Fibroblast of skin of right quadriceps (primary cell): ENCODE measurements around the gene GPC5.

Experiments
- DNase-seq: peaks from one replicate; pipeline ENCODE4 v3.0.0-alpha.2; 2013

Gene GPC5

DNA sequence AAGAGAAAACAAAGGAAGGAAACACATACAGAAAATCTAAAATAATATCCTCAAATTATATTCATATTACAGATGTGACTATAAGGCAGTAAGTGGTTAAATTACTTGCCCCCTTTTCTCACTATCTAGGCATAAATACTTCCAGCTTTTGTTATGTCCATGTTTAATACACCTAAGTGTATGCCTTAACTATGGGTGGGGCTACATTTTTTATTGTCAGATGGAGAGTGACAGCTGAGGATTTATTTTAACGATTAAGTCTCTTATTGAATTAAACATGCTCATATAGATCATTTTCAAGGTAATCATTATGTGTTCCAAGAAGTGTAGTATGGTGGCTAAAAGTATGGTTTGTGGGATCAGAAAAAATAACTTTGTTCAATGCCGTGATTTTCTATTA is 909.3 kb downstream of the GPC5 start:
- no peak for DNase-seq

GRCh38 chr13:92312823-92313222 is 914.4 kb downstream of the GPC5 start:
- DNase-seq = no peak

GRCh38 chr13:92313382-92313781 is 915.0 kb downstream of the GPC5 start:
- no peak for DNase-seq

DNA sequence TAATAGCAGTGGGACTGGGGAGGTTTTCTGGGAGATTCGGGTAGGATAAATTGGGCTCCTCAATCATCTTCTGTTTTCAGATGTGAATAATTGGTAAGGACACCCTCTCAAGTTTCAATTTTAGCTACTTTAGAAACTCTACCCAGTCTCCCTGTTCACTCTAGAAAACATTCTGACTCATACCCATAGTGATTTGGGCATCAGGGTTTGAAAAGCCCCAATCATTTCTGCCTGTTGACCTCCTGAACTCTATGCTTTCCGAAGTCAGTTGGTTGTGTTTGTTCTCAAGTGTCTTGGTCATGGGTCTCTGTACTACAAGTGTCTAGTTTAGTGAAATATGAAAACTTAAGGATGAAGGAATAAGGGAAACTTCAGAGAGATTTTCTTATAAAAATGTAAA is 916.8 kb downstream of the GPC5 start:
- no peak for DNase-seq

DNA sequence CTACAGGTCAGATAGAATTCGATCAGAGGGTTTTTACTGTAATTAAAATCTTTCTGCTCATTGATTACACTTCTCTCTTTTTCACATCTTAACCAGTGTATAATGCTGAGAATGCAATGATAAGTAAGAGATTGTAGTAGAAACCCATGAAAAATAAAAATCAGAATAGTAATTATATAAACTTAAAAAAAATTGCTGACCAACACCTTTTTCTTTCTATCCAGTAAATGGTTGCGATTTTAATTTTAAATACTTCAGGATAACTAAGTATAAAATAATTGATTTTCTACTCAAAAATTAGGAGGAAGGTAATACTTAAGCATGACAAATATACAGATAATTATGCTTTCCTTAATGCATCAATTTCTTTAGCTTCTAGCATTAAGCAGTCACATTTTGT is 917.6 kb downstream of the GPC5 start:
- DNase-seq = no peak

GRCh38 chr13:92317066-92317465 is 918.6 kb downstream of the GPC5 start:
- peak; percentile 40 for DNase-seq

DNA sequence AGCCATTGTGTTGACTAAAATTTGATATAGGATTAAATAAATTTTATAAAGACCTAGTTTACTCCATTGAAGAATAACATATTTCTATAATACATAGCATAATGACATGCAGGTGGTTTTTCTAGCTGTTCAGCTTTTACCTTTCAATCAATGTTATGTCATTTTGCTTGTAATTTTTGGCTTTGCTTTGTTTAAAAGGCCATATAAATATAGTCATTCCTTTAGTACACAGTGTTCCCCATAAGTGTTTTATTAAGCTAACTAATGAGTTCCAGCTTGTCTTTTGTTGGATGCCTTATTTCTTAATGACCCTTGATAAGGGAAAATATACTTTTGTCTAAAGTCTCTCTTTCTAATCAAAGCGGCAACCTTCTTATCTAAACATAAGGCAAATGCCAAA is 921.9 kb downstream of the GPC5 start:
- no peak for DNase-seq

DNA sequence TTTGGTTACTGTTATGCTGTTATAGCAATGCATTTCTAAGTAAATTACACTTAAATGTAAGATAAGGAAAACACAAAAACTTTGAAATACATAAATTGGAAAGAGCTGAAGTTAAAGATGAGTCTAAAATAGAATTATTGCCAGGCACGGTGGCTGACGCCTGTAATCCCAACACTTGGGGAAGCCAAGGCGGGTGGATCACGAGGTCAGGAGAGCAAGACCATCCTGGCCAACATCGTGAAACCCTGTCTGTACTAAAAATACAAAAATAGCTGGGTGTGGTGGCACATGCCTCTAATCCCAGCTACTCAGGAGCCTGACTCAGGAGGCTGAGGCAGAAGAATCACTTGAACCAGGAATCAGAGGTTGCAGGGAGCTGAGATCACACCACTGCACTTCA is 922.8 kb downstream of the GPC5 start:
- DNase-seq = no peak

DNA sequence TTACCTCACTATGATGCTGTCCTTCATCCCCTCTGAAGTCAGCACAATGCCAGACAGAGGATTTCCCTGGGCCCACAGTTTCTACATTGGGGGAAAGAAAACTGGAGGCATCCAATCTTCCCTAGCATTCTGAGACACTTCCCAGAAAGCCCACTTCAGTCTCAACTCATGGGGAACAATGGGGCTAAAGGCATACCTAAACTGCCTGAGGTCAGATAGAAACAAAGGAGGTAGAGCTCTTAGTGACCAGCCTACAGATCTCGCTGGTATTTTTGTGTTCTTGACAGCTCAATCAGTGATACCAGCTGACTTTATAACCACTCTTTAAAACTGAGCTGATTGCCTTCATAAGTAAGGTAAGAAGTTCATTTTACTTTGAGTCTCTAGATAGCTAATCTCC is 947.2 kb downstream of the GPC5 start:
- DNase-seq = no peak

- DNase-seq = no peak
Observed at GRCh38 chr13:92346046-92346445, 947.6 kb downstream of the GPC5 start.

DNA sequence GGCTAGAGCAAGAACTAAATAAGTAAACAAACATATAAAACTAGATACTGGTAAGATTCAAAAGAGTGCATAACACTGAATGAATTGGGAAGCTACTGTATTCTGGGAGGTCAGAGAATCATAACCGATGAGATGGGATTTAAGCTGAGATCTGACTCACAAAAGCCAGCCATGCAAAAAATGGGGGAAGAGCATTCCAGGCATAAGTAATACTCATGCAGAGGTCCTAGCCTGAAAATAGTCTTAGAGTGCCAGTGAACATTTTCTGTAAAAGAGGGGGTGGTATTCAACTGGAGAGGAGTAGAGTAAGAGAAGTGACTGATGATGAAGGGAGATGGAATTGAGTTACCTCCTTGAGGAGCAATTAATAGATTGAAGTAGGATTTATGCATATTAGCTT is 956.2 kb downstream of the GPC5 start:
- peak; percentile 1 for DNase-seq

- DNase-seq = peak; percentile 3
Observed at GRCh38 chr13:92355213-92355612, 956.8 kb downstream of the GPC5 start.

- DNase-seq = no peak
Observed at GRCh38 chr13:92362717-92363116, 964.3 kb downstream of the GPC5 start.

GRCh38 chr13:92365904-92366303 is 967.5 kb downstream of the GPC5 start:
- DNase-seq = no peak

DNA sequence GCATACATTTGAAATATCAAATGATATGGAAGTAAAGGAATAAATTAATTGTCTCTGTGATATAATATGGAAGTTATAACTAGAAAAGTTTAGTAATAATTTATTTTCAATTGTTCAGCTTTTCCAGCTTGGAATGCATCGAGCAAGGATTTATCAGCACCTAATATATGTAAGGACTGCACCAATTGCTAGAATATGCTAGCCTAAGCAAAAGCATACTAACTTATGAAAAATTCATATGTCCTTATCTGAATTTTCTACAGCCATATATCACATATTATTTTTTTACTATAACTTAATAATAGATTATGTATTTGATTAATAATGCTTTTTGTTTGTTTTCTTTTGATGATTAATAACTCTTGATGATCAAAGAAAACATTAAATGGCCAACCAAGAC is 979.0 kb downstream of the GPC5 start:
- DNase-seq = no peak

GRCh38 chr13:92379371-92379770 is 981.0 kb downstream of the GPC5 start:
- DNase-seq = no peak

DNA sequence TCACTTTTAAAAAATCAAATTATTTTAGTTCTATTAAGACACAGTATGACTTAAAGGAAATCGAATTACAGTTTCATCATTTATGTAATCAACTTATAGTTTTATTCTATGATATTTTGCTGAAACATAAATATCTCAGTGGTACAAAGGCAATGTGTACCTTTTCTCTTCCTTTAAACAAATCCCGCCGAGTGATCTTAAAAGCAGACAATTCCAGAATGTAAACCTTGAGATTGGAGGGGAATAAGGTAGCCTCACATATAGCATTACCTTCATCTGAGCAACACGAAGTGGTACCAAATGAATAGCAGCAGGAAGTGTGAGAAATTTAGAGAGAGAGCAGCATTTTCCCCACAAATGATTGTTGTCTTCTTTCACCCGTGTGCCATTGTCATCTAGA is 986.0 kb downstream of the GPC5 start:
- DNase-seq = no peak

DNA sequence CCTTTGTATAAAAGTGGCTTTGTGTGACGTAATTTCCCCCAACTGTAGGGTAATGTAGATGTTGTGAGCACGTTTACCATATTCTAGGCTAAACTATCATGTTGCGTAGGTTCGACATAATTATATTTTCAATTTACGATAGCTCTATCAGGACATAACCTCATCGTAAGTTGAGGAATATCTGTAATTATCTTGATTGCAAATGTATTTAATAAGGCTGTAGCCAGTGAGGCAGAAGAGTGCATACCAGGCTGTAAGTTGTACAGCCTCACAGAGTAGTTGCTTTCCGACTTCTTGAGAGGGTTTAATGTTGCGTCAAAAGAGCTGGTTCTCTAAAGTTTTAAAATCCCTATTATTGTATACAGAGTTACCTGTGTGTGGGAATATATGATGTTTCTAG is 988.8 kb downstream of the GPC5 start:
- DNase-seq = no peak

DNA sequence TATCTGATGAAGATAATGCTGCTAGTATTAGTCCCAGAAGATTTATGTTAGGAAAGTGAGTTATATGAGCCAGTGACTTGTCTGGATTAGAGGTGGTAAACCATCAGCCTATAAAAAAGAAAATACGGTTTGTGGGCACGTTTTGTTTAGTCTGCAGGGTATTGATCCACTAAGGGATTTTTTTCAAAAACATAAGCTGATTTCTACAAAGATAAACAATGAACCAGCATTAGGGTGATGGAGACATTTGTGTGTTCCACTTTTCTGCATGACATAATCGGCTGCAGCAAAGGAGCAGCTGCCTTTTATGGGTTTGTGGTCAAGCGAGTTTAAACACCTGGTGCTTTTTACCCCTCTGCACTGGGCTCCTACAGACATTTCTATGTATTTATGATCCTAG is 991.8 kb downstream of the GPC5 start:
- DNase-seq = no peak

DNA sequence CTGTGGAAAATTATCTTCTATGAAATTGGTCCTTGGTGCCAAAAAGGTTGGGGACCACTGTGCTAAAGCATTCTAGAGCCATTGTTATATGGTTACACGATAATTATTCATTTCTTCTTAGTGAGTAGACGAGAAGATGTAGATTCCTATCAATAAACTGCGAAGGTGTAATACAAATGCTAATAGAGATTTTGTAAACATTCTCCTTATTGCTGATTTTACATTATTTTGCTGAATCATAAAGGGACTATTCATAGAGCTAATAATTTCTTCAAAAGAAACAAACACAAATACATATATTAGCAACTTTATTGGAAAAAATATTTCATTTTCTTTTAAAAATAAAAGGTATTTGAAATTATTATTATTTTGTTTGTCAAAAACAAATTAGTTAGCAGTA is 1005.2 kb downstream of the GPC5 start:
- no peak for DNase-seq

DNA sequence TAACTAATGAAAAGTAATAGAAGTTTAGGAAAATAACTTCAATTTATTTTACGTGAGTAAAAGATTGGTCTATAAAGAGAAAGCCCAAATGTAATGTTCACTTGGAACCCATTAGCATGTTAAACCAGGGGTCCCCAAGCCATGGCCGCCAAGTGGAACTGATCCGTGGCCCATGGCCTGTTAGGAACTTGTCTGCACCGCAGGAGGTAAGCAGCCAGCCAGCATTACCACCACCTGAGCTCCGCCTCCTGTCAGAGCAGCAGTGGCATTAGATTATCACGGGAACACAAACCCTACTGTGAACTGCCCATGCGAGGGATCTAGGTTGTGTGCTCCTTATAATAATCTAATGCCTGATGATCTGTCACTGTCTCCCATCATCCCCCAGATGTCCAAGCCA is 1009.4 kb downstream of the GPC5 start:
- no peak for DNase-seq

DNA sequence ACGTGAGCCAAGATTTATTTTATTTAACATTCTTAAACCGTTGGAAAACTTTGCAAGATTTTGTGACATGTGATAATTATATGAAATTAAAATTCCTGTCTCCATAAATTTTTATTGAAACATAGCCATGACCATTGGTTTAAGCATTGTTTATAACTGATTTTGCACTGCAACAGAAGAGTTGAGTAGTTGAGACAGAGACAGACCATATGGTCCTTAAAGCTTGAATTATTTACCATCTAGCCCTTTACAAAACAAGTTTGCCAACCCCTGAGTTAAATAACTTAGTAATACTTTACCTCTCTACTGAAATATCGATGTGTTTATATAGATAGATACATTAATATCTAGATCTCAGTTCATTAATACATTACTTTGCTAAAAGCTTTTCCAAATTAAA is 1014.1 kb downstream of the GPC5 start:
- no peak for DNase-seq

DNA sequence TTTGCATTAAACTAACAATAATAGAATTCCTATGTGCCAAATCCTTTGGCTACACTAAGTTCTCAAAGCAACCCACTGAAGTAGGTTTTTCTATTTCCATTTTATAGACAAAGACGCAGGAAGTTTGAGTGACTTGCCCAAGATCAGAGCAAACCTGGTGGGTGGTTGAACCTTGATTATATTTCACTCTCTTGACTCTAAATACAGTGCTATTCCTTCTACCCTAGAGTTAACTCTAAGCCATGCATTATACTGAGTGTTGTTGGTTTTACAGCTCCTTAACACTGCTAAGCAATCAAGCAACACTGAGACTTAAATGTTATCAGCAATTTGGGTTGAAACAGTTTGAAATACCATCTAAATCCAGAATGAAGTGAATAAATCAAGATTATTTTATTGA is 1014.6 kb downstream of the GPC5 start:
- DNase-seq = no peak

- DNase-seq = no peak
Observed at GRCh38 chr13:92413452-92413851, 1015.0 kb downstream of the GPC5 start.

- DNase-seq = no peak
Observed at GRCh38 chr13:92414851-92415250, 1016.4 kb downstream of the GPC5 start.

GRCh38 chr13:92415781-92416180 is 1017.4 kb downstream of the GPC5 start:
- no peak for DNase-seq
